HCT116 (cell line): ENCODE results near the gene NME2.
A peak's percentile ranks its signal among the peaks of the same experiment; 100 is the strongest.

Source experiments
- CTCF ChIP-seq, 3 experiments: fragments of 200-600 bp in 1 of 3; sonication (generic) in 1 of 3; IDR thresholded peaks in 2 of 3; conservative IDR thresholded peaks in 1 of 3; 2 replicates each; pipeline ENCODE4 v1.5.1; 2012 to 2017; ENCODE audit warnings: low read depth in 2 of 3, low read length in 2 of 3, antibody characterized with exemption in 1 of 3, borderline replicate concordance in 1 of 3, control low read depth in 1 of 3, mild to moderate bottlenecking in 1 of 3, mixed read lengths in 1 of 3, mixed run types in 1 of 3, moderate library complexity in 1 of 3; ENCODE audit not compliant: insufficient read depth in 1 of 3
- EZH2 ChIP-seq: fragments of 200-600 bp; sonication (generic); IDR thresholded peaks from 2 replicates; pipeline ENCODE4 v1.6.1; 2017; ENCODE audit warnings: antibody characterized with exemption, mixed run types
- POLR2A ChIP-seq: IDR thresholded peaks from 2 replicates; pipeline ENCODE4 v1.7.0; 2011; ENCODE audit warnings: borderline replicate concordance; ENCODE audit not compliant: insufficient read depth, insufficient read length; ENCODE audit errors: extremely low read depth
- POLR2AphosphoS5 ChIP-seq: IDR thresholded peaks from 2 replicates; pipeline ENCODE4 v1.6.1; 2011; ENCODE audit warnings: mild to moderate bottlenecking, low read depth, low read length, moderate library complexity
- SP1 ChIP-seq: IDR thresholded peaks from 2 replicates; pipeline ENCODE4 v1.6.1; 2012; ENCODE audit warnings: low read depth
- TF ChIP-seq, protein P1 (sequence below): IDR thresholded peaks from 2 replicates; pipeline ENCODE4 v1.6.1; 2011; ENCODE audit warnings: mild to moderate bottlenecking, low read length, moderate library complexity; ENCODE audit not compliant: insufficient replicate concordance; ENCODE audit errors: extremely low read depth
- TF ChIP-seq, protein P2 (sequence below): IDR thresholded peaks from 2 replicates; pipeline ENCODE4 v1.6.1; 2012

DNA sequence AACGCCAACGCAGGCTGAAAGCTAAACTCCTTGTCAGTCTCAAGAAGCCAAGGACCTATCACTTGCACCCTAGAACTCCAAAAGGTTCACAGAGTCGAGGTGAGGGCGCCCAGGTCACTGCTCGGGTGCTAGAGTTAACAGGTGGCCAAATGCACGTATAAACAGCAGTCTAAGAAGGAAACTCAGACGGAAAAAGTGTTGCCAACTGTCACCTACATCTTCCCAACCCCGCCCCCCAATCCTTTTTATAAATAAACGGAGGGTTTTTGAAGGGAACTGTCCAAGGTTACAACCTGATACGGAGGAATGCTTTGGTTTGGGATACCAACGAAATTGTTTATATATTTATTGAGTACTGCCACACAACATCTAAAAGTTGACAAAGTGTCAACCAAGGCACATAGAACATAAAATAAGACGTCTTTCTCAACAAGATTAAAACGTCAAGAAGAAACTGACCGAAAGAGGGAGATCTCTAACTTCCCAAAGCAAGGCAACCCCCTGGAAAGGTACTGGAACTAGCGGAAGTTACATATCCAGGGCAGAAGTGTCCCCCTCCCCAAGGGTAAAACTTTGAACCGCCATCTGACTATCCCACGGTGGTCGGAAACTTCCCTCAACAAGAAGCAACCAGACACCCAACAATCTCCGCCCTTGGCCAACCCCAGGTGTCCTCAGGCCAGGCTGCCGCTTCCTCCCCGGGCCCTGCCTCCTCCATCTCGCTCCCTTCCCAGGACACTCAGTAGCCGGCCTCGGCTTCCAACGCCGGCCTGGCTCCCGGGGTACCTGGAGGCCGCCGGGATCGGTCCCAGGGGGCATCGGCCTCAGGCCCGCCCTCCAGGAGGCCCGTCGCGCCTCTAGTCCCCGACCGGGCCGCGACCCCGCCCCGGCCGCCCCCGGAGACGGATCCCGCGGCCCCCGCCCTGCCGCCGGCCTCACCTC is 46.5 kb upstream of the NME2 start:
- TF ChIP-seq EZH2 (no peak), SP1 (no peak; the same call in 1 of the 2 replicates), CTCF (IDR thresholded peaks at IDR 0.05 in 2 of 3, conservative IDR thresholded peaks at IDR 0.05 in 1 of 3; ENCODE audit: borderline replicate concordance in 1 of 3, insufficient read depth in 1 of 3, low read depth in 2 of 3, low read length in 2 of 3) (peak in 2 of 3 experiments; percentile 19 to 34; a peak in 3 of 6 replicates), POLR2AphosphoS5 (peak; percentile 28), POLR2A (no peak)
- TF ChIP-seq, protein P1, sequence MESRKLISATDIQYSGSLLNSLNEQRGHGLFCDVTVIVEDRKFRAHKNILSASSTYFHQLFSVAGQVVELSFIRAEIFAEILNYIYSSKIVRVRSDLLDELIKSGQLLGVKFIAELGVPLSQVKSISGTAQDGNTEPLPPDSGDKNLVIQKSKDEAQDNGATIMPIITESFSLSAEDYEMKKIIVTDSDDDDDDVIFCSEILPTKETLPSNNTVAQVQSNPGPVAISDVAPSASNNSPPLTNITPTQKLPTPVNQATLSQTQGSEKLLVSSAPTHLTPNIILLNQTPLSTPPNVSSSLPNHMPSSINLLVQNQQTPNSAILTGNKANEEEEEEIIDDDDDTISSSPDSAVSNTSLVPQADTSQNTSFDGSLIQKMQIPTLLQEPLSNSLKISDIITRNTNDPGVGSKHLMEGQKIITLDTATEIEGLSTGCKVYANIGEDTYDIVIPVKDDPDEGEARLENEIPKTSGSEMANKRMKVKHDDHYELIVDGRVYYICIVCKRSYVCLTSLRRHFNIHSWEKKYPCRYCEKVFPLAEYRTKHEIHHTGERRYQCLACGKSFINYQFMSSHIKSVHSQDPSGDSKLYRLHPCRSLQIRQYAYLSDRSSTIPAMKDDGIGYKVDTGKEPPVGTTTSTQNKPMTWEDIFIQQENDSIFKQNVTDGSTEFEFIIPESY: no peak
- TF ChIP-seq, protein P2, sequence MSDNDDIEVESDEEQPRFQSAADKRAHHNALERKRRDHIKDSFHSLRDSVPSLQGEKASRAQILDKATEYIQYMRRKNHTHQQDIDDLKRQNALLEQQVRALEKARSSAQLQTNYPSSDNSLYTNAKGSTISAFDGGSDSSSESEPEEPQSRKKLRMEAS: peak; percentile 32; the same call in 1 of the 2 replicates
